ENCODE measurements around the gene ADAMTSL3.
"Not testable (repeated sequence)": the region's sequence is repeated elsewhere in the genome, so short reads cannot be mapped to it uniquely, and the experiment has no call there.

ADAMTSL3 gene

DNA sequence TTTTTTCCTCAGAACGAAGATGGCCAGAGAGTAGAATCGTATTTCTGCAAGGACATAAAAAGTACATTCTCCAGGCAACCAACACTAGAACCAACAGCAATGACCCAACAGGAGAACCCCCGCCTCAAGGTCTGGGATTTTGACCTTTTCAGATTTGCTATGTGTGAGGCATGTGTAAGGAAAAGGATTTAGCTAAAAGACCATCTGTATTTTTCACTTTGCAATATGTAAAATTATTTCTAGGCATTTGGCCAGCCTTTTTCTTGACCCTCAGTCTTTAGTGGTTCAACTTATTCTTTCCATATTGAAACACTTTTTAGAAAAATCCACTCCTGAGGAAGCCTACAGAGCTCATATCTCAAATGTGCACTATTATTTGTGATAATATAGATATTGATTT is 362.4 kb downstream of the ADAMTSL3 start:
- DNase-seq (ENCODE audit: low read depth in 2 of 2), result no peak

DNA sequence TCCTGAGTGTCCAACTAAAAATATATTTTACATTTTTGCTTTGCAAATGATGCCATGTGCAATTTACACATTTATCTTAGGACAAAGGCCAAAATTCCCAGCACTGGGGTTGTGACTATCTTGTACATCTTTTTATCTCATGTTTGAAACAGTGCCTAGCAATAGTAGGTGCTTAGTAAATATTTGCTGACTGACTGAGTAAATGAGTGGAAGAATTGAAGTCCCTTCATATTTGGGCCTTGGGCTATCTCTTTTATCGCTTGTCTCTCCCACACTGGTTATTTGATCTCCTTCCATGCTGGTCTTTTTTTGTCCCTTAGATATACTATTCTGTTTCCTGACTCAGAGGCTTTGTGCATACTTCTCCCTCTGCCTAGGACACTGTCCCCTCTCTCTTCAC is 368.6 kb downstream of the ADAMTSL3 start:
- DNase-seq (ENCODE audit: low read depth in 2 of 2), result no peak

DNA sequence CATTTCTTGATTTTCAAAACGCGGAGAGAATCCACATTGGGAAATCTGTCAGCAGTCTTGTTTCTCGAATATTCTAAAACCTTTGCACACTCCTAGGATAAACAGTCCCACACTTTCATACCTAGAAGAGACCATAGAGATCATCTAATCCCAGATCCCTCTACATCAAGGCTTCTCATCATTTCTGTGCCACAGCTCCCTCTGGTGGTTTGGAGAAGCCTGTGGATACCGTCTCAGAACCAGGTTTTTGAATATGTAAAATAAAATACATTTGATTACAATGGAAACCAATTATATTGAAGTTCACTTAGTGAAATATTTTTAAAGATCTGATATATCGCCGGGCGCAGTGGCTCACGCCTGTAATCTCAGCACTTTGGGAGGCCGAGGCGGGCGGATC is 369.7 kb downstream of the ADAMTSL3 start:
- DNase-seq (ENCODE audit: low read depth in 2 of 2), result peak in 1 of 2 experiments; percentile 16

DNA sequence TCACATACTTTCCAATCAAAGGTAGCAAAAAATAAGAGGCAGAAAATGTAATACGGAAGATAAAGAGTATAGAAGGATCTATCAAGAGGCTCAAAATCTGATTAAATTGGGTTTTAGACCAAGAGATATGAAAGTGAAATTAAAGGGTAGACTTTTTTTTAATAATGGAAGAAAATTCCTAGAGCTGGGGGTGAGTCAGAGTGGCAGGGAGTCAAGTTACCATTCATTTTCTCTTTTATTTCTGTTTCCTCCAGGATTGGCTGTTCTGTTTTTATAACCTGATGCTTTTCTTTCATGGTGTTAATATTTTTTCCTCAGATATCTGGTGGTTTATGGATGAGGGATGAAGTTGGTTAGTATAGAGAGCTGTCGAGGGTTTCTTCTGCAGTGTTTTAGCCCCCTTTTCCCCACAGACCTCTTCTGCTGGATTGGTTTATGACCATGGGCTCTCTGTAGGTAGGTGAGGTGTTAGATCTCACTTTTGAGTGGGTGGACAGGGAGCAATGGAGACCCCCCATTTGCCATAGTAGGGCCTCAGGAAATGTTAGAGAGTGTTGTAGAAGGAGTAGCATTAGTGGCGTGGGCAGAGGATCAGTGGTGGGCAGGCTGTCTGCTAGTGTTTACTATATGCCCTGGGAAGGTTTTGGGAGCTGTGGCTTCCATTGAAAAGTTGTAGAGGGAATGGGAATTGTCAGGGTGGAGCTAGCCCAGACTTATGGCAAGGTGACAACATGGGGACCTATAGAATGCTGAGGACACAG is 380.1 kb downstream of the ADAMTSL3 start:
- DNase-seq (ENCODE audit: low read depth in 2 of 2), result no peak

DNA sequence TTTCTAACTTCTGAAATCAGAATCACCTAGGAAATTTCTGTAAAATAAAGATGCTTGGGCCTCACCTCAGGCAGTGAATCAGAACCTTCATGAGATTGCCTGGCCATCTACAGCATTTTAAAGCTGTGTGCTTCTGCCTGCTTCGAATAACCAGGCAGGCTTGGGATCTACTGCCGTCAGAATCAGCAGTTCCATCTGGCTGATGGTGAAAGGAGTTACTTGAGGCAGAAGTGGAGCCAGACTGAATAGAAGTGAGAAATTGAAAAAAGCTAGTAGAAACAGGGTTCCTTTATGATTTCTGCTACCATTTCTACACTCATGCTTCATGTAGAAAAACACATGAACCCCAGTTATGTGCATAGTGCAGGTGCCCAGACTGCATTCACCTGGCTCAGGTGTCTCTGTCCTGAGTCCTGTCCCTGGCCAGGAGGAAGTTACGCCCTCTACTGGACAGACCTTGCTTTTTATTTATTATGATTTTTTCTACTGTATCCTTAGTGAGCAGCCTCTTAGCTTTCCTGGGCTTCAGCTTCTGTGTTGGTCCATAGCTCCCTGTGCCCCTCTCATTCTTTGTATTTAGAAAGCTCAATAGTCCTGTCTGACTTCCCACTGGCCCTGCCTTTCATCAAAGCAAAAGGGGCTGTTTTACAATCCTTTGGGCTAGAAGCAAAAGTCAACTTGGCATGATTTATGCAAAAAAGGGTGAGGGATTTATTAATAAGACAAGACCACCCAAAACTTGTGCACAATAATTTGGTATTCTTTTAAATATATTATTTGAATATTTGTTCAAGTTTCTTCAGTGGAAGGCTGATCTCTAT is 380.9 kb downstream of the ADAMTSL3 start:
- DNase-seq (ENCODE audit: low read depth in 2 of 2), result no peak

DNA sequence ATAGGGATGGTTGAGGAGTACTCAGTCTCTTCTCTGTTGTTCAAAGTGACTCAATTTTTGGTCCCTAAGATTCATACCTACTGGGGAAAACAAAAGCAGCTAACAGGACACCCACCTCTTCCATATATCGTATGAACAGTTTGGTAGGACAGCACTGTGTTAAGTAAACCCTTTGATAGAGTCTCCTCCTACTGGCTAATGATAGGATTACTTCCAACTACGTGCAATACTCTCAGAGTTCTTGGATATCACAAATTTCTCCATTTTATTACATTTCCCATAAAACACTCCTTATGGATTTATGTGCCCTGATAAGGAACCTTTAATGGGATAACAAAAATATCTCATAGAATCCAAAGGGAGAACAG is 381.5 kb downstream of the ADAMTSL3 start:
- DNase-seq (ENCODE audit: low read depth in 2 of 2), result no peak

DNA sequence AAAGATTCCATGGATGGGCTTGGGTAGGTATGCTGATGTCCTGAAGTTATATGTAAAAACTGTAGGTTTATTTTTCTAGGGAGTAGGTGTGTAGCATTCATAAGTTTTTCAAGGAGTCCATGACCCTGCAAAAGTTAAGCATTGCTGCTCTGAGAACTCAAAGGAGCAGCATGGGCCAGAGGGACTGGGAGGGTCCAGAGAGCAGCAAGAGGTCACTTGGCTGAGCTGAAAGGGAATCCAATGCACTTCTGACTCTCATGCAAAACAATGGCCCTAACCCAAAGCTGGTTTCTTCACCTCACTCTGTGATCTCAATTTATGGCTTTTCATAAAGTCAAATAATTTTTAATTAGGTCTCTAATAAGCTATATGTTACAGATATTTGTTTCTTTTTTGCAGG is 383.4 kb downstream of the ADAMTSL3 start:
- no peak for DNase-seq (ENCODE audit: low read depth in 2 of 2)

DNA sequence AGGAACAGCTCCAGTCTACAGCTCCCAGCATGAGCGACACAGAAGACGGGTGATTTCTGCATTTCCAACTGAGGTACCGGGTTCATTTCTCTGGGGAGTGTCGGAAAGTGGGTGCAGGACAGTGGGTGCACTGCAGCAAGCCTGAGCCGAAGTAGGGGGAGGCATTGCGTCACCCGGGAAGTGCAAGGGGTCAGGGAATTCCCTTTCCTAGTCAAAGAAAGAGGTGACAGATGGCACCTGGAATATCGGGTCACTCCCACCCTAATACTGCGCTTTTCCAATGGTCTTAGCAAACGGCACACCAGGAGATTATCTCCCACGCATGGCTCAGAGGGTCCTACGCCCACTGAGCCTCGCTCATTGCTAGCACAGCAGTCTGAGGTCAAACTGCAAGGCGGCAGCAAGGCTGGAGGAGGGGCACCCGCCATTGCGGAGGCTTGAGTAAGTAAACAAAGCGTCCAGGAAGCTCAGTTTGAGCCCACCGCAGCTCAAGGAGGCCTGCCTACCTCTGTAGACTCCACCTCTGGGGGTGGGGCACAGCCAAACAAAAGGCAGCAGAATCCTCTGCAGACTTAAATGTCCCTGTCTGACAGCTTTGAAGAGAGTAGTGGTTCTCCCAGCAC is 388.6 kb downstream of the ADAMTSL3 start:
- DNase-seq (ENCODE audit: low read depth in 2 of 2), result not testable (repeated sequence)

DNA sequence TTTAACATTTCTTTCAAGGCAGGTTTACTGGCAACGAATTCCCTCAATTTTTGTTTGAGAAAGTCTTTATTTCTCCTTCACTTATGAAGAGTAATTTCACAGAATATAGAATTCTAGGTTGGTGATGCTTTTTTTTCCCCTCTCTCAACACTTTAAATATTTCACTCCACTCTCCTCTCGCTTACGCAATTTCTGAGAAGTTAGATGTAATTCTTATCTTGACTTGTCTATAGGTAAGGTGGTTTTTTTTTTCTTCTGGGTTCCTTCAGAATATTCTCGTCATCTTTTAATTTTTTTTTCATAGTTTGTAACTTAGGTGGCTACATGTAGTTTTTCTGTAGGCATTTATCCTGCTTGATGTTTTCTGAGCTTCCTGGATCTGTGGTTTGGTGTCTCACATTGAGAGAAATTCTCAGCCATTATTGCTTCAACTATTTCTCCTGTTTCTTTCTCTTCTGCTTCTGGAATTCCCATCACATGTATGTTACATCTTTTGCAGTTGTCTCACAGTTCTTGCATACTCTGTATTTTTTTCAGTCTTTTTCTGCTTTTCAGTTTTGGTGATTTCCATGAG is 392.2 kb downstream of the ADAMTSL3 start:
- no peak for DNase-seq (ENCODE audit: low read depth in 2 of 2)

DNA sequence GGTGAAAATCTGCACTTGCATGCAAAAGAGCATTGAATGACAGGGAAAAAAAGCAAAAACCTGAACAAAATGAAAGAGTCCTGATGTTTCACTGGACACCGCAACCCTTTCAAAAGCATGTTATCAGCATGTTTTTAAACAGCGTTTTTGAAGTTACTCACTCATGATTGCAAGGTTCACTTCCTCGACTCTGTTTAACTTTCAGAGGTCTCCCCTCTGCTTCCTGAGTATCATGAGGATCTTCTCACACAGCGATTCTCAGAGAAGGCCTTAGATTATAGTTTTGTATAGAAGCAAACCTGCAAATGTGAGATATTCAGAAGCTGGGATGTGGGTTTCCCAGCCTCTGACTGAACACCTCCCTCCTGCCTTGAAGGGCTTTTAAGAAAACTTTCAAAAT is 395.6 kb downstream of the ADAMTSL3 start:
- DNase-seq (ENCODE audit: low read depth in 2 of 2), result not testable (repeated sequence)

DNA sequence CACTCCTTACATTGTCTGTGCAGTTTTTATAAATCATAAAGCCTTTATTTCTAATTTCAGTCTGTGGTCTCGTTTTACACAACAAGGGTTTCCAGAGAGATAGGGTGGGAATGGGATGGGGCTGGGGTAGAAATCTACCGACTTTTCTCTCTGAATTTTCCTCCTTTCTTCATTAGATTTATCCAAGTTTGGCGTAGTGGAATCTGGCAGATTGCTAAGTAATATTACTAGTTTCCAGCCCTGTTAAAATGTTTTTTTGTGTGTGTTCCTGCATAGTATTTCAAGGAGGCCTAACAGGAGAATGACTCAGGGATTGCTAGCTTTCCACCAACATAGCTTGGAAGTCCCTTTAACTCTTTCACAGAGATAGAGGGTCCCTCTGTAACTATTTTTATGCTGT is 396.2 kb downstream of the ADAMTSL3 start:
- DNase-seq (ENCODE audit: low read depth in 2 of 2), result no peak

DNA sequence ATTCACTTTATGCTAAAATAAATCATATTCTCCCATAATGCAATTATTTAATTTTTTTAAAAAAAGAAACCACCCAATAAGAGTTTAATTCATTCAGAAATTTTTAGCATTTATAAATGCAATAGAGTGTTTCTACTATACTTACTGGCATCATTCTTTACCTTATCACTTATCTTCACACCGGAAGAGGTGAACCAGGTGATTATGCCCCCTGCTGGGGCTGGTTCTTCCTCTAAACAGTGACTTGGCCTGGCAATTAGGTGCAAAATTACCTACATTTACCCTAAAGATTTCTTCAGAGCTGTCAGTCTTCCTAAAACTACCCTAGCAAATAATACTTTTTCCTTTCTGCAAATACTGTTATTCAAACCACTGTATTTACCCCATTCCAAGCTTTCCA is 397.2 kb downstream of the ADAMTSL3 start:
- not testable (repeated sequence) for DNase-seq (ENCODE audit: low read depth in 2 of 2)

DNA sequence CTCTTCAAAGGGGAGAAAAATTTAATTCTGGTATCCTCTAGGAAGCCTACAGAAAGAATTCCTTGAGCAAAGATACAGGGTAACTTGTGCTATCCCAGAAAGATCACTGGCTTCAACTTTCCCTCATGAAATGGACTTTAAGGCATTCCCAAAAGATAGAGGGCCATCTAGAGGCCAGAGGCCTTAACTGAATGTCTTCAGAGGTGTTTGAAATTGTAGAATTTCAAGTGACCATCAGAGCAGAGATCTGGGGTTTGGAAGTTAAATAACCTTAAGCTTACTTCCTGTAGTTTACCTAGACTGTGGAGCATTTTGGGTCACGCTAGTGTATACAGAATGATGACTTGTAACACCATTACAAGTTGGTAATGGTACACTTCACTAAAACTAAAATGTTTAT is 400.6 kb downstream of the ADAMTSL3 start:
- DNase-seq (ENCODE audit: low read depth in 2 of 2), result not testable (repeated sequence)

DNA sequence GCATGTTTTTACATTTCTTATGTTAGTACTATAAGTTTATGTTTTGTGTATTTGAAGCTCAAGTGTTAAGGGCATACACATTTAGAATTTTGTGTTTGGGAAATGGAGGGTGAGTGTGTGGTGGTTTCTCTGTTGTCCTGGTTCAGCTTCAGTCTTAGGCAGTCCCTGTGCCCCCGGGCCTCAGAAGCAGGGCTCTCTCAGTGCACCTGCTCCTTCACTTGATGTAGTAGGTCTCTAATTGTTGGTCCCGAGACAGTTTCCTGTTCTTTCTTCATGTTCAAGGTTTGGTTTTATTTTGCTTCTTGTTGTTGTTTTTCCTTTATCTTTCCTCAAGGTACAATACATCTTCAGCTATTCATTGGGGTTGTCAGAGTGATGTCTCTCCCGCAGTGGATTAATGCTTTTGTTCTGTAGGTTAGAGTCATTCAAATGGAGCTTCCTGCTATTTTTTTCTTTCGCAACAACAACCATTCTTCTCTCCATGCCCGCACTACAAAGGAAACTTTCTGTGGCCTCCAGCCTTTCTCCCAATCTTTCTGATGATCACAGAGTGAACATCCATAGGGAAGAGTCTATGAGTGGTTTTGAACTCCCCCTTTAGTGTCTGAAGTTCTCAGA is 403.9 kb downstream of the ADAMTSL3 start:
- DNase-seq (ENCODE audit: low read depth in 2 of 2), result no peak

DNA sequence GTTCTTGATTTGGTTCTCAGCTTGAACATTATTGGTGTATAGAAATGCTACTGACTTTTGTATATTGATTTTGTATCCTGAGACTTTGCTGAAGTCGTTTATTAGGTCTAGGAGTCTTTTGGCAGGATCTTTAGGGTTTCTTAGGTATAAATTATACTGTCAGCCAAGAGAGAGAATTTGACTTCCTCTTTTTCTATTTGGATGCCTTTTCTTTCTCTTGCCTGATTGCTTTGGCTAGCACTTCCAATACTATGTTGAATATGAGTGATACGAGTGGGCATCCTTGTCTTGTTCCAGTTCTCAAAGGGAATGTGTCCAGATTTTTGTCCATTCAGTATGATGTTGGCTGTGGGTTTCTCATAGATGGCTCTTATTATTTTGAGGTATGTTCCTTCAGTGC is 409.8 kb downstream of the ADAMTSL3 start:
- not testable (repeated sequence) for DNase-seq (ENCODE audit: low read depth in 2 of 2)

DNA sequence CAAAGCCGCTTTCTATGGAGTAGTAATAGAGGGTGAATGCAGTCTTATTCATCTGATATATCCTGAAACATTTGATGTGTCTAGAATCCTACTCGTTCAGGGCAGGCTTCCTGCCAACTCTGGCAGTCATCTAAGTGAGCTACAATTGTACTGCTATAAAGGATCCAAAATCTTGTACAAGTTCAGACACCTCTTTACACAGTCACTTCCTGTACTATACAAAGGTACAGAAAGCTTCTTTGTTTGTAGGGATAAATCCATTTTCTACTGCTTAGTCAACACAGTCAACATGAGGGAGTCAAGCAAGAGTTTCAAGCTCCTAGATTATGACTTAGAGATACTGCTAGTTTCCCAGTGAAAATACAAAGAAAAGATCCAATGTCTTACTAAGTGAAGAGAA is 414.8 kb downstream of the ADAMTSL3 start:
- not testable (repeated sequence) for DNase-seq (ENCODE audit: low read depth in 2 of 2)

DNA sequence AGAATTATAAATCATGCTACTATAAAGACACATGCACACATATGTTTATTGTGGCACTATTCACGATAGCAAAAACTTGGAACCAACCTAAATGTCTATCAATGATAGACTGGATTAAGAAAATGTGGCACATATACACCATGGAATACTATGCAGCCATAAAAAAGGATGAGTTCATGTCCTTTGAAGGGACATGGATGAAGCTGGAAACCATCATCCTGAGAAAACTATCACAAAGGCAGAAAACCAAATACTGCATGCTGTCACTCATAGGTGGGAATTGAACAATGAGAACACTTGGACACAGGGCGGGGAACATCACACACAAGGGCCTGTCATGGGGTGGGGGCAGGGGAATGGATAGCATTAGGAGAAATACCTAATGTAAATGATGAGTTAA is 424.1 kb downstream of the ADAMTSL3 start:
- not testable (repeated sequence) for DNase-seq (ENCODE audit: low read depth in 2 of 2)

DNA sequence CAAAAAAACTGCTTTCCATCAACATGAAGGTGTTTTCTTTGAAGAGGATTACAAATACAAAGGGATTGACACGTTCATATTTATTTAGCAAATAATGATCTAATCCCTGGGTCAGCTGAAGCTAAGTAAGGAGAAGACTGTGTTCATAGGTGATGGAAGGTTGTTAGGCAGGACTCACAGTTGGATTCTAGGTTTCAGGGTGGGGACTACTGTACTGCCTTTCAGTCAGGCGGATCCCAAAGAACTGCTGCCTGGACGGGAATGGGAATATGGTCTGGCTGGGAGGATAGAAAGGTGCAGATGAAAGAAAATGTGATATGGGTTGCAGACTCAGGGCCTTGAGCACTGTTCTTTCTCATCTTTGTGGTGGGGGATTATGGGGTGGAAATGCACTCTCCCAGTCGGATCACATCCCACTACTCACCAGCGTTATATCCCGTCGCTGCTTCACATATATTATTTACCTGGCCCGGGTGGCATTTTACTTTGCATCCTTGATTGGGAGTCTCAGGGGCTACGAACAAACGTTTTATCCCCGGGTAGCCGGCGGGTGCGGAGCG is 425.5 kb downstream of the ADAMTSL3 start:
- DNase-seq (ENCODE audit: low read depth in 2 of 2), result not testable (repeated sequence)

DNA sequence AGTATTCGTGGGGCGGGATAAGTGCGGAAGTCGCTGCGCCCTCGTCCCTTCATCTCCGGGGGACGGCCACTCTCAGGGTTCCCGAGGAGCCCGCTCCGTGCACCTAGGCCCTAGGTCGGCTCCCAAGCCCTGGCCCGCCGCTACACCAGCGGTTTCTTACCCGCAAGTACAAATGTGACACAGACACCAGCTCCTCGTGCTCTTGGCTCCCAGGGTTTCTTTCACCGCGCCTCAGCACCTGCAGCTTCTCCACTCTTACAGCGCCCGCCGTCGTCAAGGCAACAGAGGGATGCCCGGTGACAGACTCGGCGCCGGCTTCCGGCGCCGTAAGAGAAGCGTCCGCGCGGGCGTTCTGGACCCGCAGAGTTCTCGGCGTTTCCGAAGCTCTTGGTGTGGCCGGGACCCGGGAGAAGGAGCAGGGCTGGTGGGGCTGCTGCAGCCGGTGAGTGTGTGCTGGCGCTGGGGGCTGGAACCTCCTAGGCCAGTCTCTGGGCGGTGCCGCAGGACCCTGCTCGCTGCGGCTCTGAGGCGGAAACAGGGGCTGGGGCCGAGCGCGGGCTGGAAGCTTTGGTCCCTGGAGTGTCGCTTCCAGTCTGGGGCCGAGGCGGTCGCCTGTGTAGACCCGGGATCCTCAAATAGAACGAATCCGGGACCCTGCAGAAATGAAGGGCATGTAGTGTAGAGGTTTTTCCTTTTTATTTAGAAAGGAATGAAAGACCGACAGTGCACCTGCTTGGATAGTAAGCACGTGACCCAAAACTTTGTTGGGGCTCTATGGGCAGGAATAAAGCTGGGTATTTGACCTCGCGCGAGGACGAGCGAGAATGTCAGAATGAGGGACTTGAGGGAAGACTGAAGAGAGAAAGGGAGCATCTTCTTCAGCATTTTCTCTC is 426.2 kb downstream of the ADAMTSL3 start:
- peak; percentile 27 to 66 for DNase-seq (ENCODE audit: low read depth in 2 of 2)

DNA sequence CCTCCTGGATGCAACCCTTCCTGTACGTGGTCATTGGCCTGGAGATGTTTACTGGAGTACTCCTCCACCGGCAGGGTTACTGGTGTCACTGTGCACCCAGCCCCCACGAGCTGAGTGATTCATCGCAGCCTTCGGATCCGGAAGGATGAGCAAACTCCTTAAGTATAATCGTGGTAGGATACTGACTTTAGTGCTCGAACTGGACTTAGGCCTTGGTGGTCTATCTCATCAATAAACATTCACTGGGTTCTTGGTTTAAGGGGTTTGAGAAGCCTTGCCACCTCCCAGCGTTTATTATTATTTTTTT is 426.8 kb downstream of the ADAMTSL3 start:
- DNase-seq (ENCODE audit: low read depth in 2 of 2), result not testable (repeated sequence)

Measured in stimulated activated CD4-positive, alpha-beta T cell treated with anti-CD3 and anti-CD28 coated beads, Interleukin-12 subunit alpha, Interleukin-12 subunit beta, amount 100 ng/mL, for 24 hours (primary cell).